PC-3 (cell line): ENCODE results near the gene BPI.

Experiments used
- CTCF ChIP-seq: fragments of 300-600 bp; sonication (generic); conservative IDR thresholded peaks from 2 replicates; pipeline ENCODE4 v1.5.1; 2017; ENCODE audit warnings: antibody characterized with exemption, low read depth, mild to moderate bottlenecking, low read length
- EZH2phosphoT487 ChIP-seq: fragments of 300-600 bp; sonication (generic); IDR thresholded peaks from 2 replicates; pipeline ENCODE4 v1.6.1; 2018; ENCODE audit warnings: mild to moderate bottlenecking, antibody characterized with exemption, low read length, borderline replicate concordance

GRCh38 chr20:38377039-38377685 lies 73.2 kb downstream of the BPI start:
- TF ChIP-seq CTCF: no peak
- TF ChIP-seq EZH2phosphoT487: no peak
